Adrenal gland (tissue), 12 donors: Measurements from ENCODE around the gene C4BPB. TPM values are rescaled to one million over a fixed set of nuclear protein-coding genes. Genes with fewer than 3 reads are reported as not detected.

ENCODE experiments used
- DNase-seq, 7 donors: peaks; one replicate each; pipeline ENCODE4 v3.0.0-alpha.2; 2019 to 2020
- H3K27ac ChIP-seq, 5 donors: fragments of 200-600 bp; sonication (generic) in 4 of 5; 1 replicate in 3 of 5; 2 replicates in 2 of 5; pipeline versions ENCODE4 v1.5.1 to v1.8.0; 2016 to 2020; ENCODE audit warnings: mild to moderate bottlenecking in 1 of 5
- H3K27me3 ChIP-seq: fragments of 200-600 bp; 2 replicates; pipeline ENCODE4 v1.8.0; 2021
- H3K36me3 ChIP-seq, 2 donors: fragments of 200-600 bp; replicated peaks in 1 of 2; 1 replicate in 1 of 2; 2 replicates in 1 of 2; pipeline versions ENCODE4 v1.5.1 to v1.8.0; 2018 to 2022
- H3K4me1 ChIP-seq, 2 donors: fragments of 200-600 bp; replicated peaks in 1 of 2; 1 replicate in 1 of 2; 2 replicates in 1 of 2; pipeline versions ENCODE4 v1.5.1 to v1.8.0; 2018 to 2021
- H3K4me3 ChIP-seq, 4 donors: fragments of 200-600 bp; sonication (generic) in 3 of 4; one replicate each; pipeline ENCODE4 v1.5.1; 2016 to 2018
- H3K9me3 ChIP-seq, 3 donors: fragments of 200-600 bp; sonication (generic) in 1 of 3; replicated peaks in 1 of 3; 1 replicate in 2 of 3; 2 replicates in 1 of 3; pipeline versions ENCODE4 v1.5.1 to v1.8.0; 2016 to 2021
- POLR2A ChIP-seq, 2 donors: fragments of 450-650 bp; IDR thresholded peaks; one replicate each; pipeline ENCODE4 v1.6.1; 2017; ENCODE audit warnings: antibody characterized with exemption in 2 of 2, mild to moderate bottlenecking in 2 of 2, moderate library complexity in 1 of 2
- WGBS, 4 donors: extraction: QIAGEN DNeasy Blood & Tissue Kit in 2 of 4; methylation state at CpG; one replicate each; pipeline versions ENCODE4 v1.1.5 to v1.1.7; 2013 to 2017; 5-methylcytosine and 5-hydroxymethylcytosine counted together
- intact Hi-C, 2 donors: fragments of 100-400 bp; cut with DNase I; formaldehyde crosslinking; loops; one replicate each; pipeline versions ENCODE4 v1.14.1 to v1.15.0; 2022 to 2023
- polyA plus RNA-seq, 3 donors: library from polyadenylated mRNA; stranded (reverse); fragments of 200-250 nt in 2 of 3; fragments of 350-450 nt in 1 of 3; fragmentation: Illumina TruSeq in 1 of 3; extraction: RNeasy Lipid Tissue Mini Kit (QIAGEN cat#74804) in 1 of 3; gene quantifications; one replicate each; pipeline ENCODE4 v1.2.3, GENCODE V29; 2013 to 2014
- total RNA-seq, 9 donors: library from RNA; depleted of rRNA in 4 of 9; stranded (reverse); fragments of >200 nt in 4 of 9; fragments of 120-200 nt in 1 of 9; fragmentation: NEBNext Ultra II Directional in 1 of 9; extraction: Animal tissue kit (Norgen Biotek cat#: 25700) in 1 of 9; gene quantifications; one replicate each; pipeline versions ENCODE4 v1.1.0 to v1.2.4, GENCODE V29; 2013 to 2023
- TF ChIP-seq, protein P1 (sequence below), 6 experiments: fragments of 450-650 bp in 4 of 6; fragments of 200-600 bp in 2 of 6; sonication (generic) in 1 of 6; IDR thresholded peaks; 1 replicate in 5 of 6; 2 replicates in 1 of 6; pipeline versions ENCODE4 v1.5.1 to v1.8.0; 2016 to 2021; ENCODE audit warnings: antibody characterized with exemption in 6 of 6, mild to moderate bottlenecking in 2 of 6, moderate library complexity in 1 of 6
- donor health status: healthy with polysubstance abuse.
- donor health status: Bipolar disorder and iron deficiency.
- donor health status: DM: yes; HTN: yes; CAD: no.
- donor health status: DM: no; HTN: no; CAD: no.
- donor health status: DM: no; HTN: no; CAD: no.
- donor health status: DM: yes; HTN: yes; CAD: no.

The C4BPB gene
- total and polyA plus RNA-seq, 12 donors, result 0.20 to 1.4 (median 0.50) TPM; not detected in 2

DNA sequence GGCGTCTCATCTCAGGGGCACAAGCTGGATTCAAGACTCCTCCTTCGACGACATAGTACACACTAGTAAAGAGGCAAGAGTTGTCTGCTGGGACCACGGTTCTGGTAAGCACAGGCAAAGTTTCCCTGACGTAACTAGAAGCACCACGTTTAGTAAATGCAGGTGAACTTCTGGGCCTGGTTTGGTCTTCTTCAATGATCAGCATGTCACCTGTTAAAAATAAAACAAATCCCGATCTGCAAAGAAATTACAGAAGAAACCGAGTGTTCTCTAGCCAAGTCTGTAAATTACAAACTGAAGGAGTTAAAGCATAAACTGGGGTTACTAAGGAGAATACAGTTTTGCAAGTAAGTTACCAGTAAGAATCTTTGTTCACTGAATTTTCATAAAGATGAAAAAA lies 39.1 kb upstream of the C4BPB start:
- H3K4me1 ChIP-seq, result peaks cover 7 to 79% of the 10 kb centered on the region in 2 donors
- H3K27me3 ChIP-seq, result no peaks in the 10 kb centered on the region
- TF ChIP-seq POLR2A (IDR thresholded peaks at IDR 0.05), result no peak
- TF ChIP-seq, protein P1, sequence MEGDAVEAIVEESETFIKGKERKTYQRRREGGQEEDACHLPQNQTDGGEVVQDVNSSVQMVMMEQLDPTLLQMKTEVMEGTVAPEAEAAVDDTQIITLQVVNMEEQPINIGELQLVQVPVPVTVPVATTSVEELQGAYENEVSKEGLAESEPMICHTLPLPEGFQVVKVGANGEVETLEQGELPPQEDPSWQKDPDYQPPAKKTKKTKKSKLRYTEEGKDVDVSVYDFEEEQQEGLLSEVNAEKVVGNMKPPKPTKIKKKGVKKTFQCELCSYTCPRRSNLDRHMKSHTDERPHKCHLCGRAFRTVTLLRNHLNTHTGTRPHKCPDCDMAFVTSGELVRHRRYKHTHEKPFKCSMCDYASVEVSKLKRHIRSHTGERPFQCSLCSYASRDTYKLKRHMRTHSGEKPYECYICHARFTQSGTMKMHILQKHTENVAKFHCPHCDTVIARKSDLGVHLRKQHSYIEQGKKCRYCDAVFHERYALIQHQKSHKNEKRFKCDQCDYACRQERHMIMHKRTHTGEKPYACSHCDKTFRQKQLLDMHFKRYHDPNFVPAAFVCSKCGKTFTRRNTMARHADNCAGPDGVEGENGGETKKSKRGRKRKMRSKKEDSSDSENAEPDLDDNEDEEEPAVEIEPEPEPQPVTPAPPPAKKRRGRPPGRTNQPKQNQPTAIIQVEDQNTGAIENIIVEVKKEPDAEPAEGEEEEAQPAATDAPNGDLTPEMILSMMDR (IDR thresholded peaks at IDR 0.05), result no peak
- peak overlapping the region in 1 of 5 donors; percentile 92 for H3K27ac ChIP-seq
- 44 to 54% (median 51%) methylated on average over 8 of the region's 8 CpGs for WGBS, 4 donors
- H3K36me3 ChIP-seq, result peaks cover 0 to 10% of the 10 kb centered on the region in 2 donors
- no peaks in the 10 kb centered on the region for H3K9me3 ChIP-seq
- intact Hi-C loops, result loop anchor here in 1 of 2 donors (2.0 kb wide), 1 partner anchor 29 kb away; no protein-coding TSS in a partner anchor
- peak overlapping the region in 2 of 4 donors; percentile 77 to 80 for H3K4me3 ChIP-seq
- no peak for DNase-seq

DNA sequence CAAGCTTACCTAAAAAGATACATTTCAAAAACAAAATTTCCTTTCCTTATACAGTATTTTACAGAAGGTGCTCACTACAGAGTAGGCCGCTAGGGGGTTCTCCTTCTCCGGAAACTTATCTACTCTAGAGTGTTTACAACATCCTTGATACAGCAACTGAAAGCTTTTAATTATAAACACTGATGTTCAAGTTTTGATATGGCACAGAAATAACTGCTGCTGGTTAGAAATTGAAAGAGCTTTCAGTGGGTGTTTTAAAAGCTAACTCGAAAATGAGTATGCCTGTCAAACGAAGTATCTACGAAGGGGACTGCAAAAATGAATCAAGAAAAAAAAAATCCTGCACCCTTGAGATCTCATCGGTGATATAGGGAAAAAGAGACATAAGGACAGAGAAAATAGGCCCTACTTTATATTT lies 38.7 kb upstream of the C4BPB start:
- peaks cover 0 to 10% of the 10 kb centered on the region in 2 donors for H3K36me3 ChIP-seq
- H3K27ac ChIP-seq, result peak overlapping the region; percentile 86 to 95 (median 92)
- no peaks in the 10 kb centered on the region for H3K9me3 ChIP-seq
- H3K27me3 ChIP-seq, result no peaks in the 10 kb centered on the region
- WGBS, 4 donors, result 0 to 1% (median 0%) methylated on average over 6 of the region's 6 CpGs
- intact Hi-C loops, result loop anchor here in 1 of 2 donors (2.0 kb wide), 1 partner anchor 29 kb away; no protein-coding TSS in a partner anchor
- H3K4me3 ChIP-seq, result peak overlapping the region; percentile 39 to 80 (median 65)
- no peak for TF ChIP-seq POLR2A (IDR thresholded peaks at IDR 0.05)
- TF ChIP-seq, protein P1 (IDR thresholded peaks at IDR 0.05), result peak; percentile 60 to 85 (median 72)
- DNase-seq, result peak in 5 of 7 donors; percentile 54 to 82 (median 56)
- peaks cover 7 to 76% of the 10 kb centered on the region in 2 donors for H3K4me1 ChIP-seq

DNA sequence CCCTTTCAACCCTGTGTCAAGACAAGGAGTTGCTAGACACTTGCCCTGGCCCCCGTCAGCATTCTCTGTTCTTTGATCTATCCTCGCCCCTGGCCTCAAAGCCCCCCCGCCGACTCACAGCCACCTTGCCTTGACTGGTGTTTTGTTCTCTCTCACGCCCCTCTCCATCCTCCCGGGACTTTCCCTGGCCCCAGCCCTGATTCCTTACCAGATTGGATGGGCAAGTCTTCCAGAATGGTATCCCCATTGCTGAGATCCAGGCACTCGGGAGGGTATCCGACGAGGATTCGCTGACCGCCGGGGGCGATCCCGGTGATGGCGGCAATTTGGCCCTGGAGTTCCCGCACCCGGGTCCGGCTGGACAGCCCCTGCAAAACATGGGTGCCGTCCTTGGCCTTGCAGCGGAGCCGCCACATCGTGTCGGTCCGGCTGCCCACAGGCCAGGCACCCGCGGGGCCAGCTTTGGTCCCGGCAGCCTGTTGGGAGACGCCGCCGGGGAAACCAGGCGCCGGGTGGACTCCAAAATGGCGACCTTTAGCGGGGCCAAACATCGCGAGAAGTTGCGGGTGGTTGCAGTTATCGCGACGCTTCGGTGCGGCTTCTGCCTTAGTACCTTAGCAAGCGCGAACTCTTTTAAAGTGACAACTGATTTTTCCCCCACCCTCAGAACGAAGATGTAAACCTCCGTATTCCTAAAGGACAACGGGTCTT lies 38.0 kb upstream of the C4BPB start:
- peak; percentile 92 to 98 (median 95) for DNase-seq
- peaks cover 0 to 10% of the 10 kb centered on the region in 2 donors for H3K36me3 ChIP-seq
- intact Hi-C loops, result no loop called here
- H3K27me3 ChIP-seq, result no peaks in the 10 kb centered on the region
- H3K27ac ChIP-seq, result peak overlapping the region; percentile 86 to 95 (median 92)
- H3K4me1 ChIP-seq, result peaks cover 7 to 69% of the 10 kb centered on the region in 2 donors
- H3K4me3 ChIP-seq, result peak overlapping the region; percentile 39 to 80 (median 65)
- 1% methylated on average over 19 to 47 of the region's 47 CpGs for WGBS, 4 donors
- no peaks in the 10 kb centered on the region for H3K9me3 ChIP-seq
- TF ChIP-seq, protein P1 (IDR thresholded peaks at IDR 0.05), result peak in 3 of 6 experiments; percentile 8 to 12 (median 11)
- TF ChIP-seq POLR2A (IDR thresholded peaks at IDR 0.05), result peak in 1 of 2 donors; percentile 48

DNA sequence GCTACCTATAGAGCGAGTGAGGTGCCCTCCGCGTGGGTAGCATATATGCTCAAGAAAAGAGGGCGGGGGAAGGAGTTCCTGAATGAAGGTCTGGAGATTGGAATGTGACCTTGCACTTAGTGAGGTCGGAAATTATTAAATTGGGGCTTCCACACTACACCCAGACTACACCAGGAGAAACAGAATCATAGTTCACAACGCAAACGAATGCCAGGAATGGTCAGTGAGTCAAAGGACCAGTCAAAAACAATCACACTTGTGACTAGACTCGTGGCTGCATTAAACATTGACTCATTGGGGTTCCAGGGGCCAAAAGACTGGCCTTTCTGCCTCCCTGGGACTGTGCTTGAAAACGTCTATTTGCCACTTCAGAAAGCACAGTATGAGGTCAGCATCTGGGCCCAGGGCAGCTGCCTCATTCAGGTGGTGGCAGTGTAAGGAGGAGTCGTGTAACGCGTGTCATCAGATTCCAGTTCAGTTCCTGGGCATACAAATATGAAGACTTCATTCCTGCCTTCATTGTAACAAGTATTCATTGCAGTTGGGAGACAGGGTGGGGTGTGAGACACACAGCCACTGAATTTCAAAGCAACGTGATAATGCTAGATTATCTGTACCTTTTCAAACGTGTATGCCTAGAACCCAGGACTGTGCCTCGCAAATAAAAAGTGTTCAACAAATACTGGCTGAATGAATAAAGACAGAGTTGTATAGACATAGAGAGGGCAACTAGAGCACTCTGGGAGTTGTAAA lies 37.3 kb upstream of the C4BPB start, which contains the start of gene YOD1:
TSS of gene YOD1 (minus strand) at position 18 of the 753 bp plus-strand sequence. CDS start 178 bp downstream, outside the sequence.
- H3K27me3 ChIP-seq, result no peaks in the 10 kb centered on the region
- TF ChIP-seq POLR2A (IDR thresholded peaks at IDR 0.05), result peak in 1 of 2 donors; percentile 42
- TF ChIP-seq, protein P1 (IDR thresholded peaks at IDR 0.05), result no peak
- intact Hi-C loops, result no loop called here
- H3K9me3 ChIP-seq, result no peaks in the 10 kb centered on the region
- peak within 1 kb of the TSS; percentile 86 to 95 (median 92) for H3K27ac ChIP-seq
- peak; percentile 32 to 73 (median 60) for DNase-seq
- peaks cover 0 to 10% of the 10 kb centered on the region in 2 donors for H3K36me3 ChIP-seq
- peaks cover 7 to 62% of the 10 kb centered on the region in 2 donors for H3K4me1 ChIP-seq
- H3K4me3 ChIP-seq, result peak within 1 kb of the TSS; percentile 39 to 80 (median 65)
- WGBS, 4 donors, result 34 to 53% (median 49%) methylated on average over 15 of the region's 15 CpGs
